ENCODE data around the gene PPIL6. TPM values are rescaled to one million over a fixed set of nuclear protein-coding genes. Genes with fewer than 3 reads are reported as not detected.

Gene PPIL6
- total RNA-seq, 3 donors from 2014 or later (not counting 1 experiment from before 2014, with no cell fraction given) = 0.28 to 0.70 (median 0.40) TPM

DNA sequence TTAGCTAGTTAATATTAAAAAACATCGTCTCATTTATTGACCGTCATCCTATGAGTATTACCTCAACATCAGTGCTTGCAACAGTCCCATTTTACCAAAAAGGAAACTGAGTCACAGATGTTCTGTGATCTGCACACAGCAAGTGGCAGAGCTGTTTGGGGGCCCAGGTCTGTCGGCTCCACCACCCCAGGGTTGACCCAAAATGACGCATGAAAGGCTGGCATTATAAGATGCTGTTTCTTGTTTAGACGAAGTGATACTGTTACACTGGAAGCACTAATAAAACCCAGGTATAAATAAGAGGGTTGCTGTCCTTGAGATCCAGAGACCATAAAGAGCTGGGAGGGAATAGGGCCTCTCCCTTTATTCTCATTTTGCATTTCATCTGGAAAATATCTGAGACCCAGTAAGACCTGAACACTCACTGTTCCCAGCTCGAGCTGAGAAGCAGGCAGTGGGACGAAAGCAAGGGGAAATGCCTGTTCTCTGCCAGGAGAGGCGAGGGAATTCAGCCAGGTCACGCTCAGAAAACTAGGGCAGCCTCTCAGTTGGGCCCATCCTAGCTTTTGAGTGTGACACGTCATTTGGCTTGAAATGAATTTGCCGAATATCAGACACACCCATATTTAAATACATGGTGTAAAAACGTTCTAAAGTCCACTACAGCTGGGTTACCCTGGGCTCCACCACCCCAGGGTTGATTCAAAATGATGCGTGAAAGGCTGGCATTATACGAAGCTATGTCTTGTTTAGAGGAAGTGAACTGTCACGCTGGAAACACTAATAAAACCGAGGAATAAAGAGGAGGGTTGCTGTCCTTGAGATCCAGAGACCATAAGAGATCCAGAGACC is 16.5 kb upstream of the PPIL6 start:
- Histone ChIP-seq H3K4me1 (ENCODE audit: control insufficient read depth, insufficient read depth, low read length) (peaks cover 57% of the 10 kb centered on the region), H3K36me3 (ENCODE audit: control insufficient read depth, insufficient read depth, low read length) (peaks cover 13% of the 10 kb centered on the region), H3K9me3 (ENCODE audit: control insufficient read depth, insufficient read depth, low read length) (no peaks in the 10 kb centered on the region), H3K4me3 (ENCODE audit: low read length) (peak overlapping the region; percentile 36), H3K27ac (ENCODE audit: low read length) (peak overlapping the region; percentile 64), H3K27me3 (ENCODE audit: control insufficient read depth, insufficient read depth, low read length) (no peaks in the 10 kb centered on the region)
- Mint-ChIP-seq H3K36me3 (peaks cover 4% of the 10 kb centered on the region), H3K4me1 (peaks cover 45 to 51% of the 10 kb centered on the region in 2 donors), H3K4me3 (peak overlapping the region; percentile 57), H3K27ac (peak overlapping the region; percentile 34 to 99), H3K9me3 (no peaks in the 10 kb centered on the region), H3K27me3 (ENCODE audit: low read depth in 2 of 2) (no peaks in the 10 kb centered on the region)
- no peak for ATAC-seq
- WGBS (ENCODE audit: insufficient coverage) = 75% methylated on average over 15 of the region's 16 CpGs
- intact Hi-C loops (cut with micrococcal nuclease) = loop anchor here (10.0 kb wide), 1 partner anchor 238 kb away; the partner anchor contains the start of genes AK9 and FIG4
- TF ChIP-seq, protein P1, sequence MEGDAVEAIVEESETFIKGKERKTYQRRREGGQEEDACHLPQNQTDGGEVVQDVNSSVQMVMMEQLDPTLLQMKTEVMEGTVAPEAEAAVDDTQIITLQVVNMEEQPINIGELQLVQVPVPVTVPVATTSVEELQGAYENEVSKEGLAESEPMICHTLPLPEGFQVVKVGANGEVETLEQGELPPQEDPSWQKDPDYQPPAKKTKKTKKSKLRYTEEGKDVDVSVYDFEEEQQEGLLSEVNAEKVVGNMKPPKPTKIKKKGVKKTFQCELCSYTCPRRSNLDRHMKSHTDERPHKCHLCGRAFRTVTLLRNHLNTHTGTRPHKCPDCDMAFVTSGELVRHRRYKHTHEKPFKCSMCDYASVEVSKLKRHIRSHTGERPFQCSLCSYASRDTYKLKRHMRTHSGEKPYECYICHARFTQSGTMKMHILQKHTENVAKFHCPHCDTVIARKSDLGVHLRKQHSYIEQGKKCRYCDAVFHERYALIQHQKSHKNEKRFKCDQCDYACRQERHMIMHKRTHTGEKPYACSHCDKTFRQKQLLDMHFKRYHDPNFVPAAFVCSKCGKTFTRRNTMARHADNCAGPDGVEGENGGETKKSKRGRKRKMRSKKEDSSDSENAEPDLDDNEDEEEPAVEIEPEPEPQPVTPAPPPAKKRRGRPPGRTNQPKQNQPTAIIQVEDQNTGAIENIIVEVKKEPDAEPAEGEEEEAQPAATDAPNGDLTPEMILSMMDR (IDR thresholded peaks at IDR 0.05) = no peak
- DNase-seq = no peak

DNA sequence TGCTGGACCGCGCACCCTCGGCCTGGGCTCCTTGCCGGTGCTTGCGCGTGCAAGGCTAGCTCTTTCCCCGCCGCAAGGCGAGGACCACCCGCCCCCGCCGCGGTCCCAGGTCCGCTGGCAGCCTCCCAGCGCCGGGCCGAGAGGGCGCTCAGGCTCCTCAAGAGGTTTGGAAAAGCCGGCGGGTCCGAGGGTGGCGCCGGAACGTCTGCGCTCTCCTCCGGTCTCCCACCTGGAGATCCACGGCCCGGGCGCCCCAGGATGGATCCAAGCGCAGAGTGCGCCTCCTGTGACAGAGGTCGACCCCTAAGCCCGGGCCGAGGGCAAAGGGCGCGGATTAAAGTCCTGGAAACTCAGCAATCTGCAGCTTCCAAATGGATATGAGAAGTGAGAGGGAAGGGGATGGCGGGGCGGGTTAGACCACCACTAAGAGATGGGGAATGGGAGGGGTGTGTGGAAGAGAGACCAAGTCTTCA is 15.7 kb upstream of the PPIL6 start:
- peak overlapping the region; percentile 36 for H3K4me3 ChIP-seq (ENCODE audit: low read length)
- no peaks in the 10 kb centered on the region for H3K9me3 ChIP-seq (ENCODE audit: control insufficient read depth, insufficient read depth, low read length)
- peak overlapping the region; percentile 68 for H3K4me3 Mint-ChIP-seq
- WGBS (ENCODE audit: insufficient coverage) = 26% methylated on average over 38 of the region's 38 CpGs
- peaks cover 57% of the 10 kb centered on the region for H3K4me1 ChIP-seq (ENCODE audit: control insufficient read depth, insufficient read depth, low read length)
- H3K27ac Mint-ChIP-seq = peak overlapping the region in 1 of 2 donors; percentile 99
- no peaks in the 10 kb centered on the region for H3K36me3 Mint-ChIP-seq
- H3K4me1 Mint-ChIP-seq = peaks cover 42 to 51% of the 10 kb centered on the region in 2 donors
- H3K27ac ChIP-seq (ENCODE audit: low read length) = peak overlapping the region; percentile 64
- DNase-seq (no peak), ATAC-seq (no peak)
- peaks cover 15% of the 10 kb centered on the region for H3K36me3 ChIP-seq (ENCODE audit: control insufficient read depth, insufficient read depth, low read length)
- H3K27me3 Mint-ChIP-seq (ENCODE audit: low read depth in 2 of 2) = no peaks in the 10 kb centered on the region
- no peaks in the 10 kb centered on the region for H3K27me3 ChIP-seq (ENCODE audit: control insufficient read depth, insufficient read depth, low read length)
- no peaks in the 10 kb centered on the region for H3K9me3 Mint-ChIP-seq
- TF ChIP-seq, protein P1 (IDR thresholded peaks at IDR 0.05) = no peak
- intact Hi-C loops (cut with micrococcal nuclease) = loop anchor here (10.0 kb wide), 1 partner anchor 239 kb away; the partner anchor contains the start of genes AK9 and FIG4

DNA sequence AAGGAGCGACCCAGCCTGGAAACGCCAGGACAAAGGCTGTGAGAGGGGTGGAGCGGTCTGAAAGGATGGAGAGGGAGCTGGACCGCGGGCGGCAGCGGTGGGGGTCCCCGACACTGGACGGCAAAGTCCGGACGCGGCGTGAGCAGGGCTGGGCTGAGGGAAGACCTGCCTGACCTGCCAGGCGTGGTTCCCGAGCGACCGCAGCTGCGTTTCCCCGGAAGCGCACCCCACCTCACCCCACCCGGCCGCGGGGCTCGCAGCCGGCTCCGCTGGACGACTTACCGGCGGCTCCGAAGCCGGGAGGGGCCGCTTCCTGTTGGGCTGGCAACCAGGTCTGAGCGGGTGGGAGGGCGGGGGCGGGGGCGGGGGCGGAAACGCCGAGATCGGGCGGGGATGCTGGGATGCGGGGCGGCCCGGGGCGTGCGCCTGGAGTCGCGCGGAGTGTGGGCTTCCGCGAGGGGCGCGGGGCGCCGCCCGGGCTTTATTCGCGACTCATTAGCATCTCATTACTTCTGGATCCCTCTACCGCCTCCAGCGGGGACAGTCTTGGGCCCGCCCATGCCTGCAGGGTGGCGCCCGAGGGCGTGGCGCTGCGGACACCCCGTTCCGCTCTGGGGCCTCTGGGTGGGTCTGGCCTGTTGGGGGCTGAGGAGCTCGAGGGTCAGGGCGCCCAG is 15.1 kb upstream of the PPIL6 start, which contains the start of gene MICAL1:
TSS of gene MICAL1 (minus strand) at position 336 of the 674 bp plus-strand sequence. CDS start 1,576 bp downstream, outside the sequence.
- under 1% methylated on average over 67 of the region's 70 CpGs for WGBS (ENCODE audit: insufficient coverage)
- Histone ChIP-seq H3K4me3 (ENCODE audit: low read length) (peak within 1 kb of the TSS; percentile 98), H3K27ac (ENCODE audit: low read length) (peak within 1 kb of the TSS; percentile 99), H3K4me1 (ENCODE audit: control insufficient read depth, insufficient read depth, low read length) (peaks cover 61% of the 10 kb centered on the region), H3K36me3 (ENCODE audit: control insufficient read depth, insufficient read depth, low read length) (peaks cover 11% of the 10 kb centered on the region), H3K27me3 (ENCODE audit: control insufficient read depth, insufficient read depth, low read length) (no peaks in the 10 kb centered on the region), H3K9me3 (ENCODE audit: control insufficient read depth, insufficient read depth, low read length) (no peaks in the 10 kb centered on the region)
- Mint-ChIP-seq H3K4me1 (peaks cover 46 to 54% of the 10 kb centered on the region in 2 donors), H3K9me3 (no peaks in the 10 kb centered on the region), H3K27me3 (ENCODE audit: low read depth in 2 of 2) (no peaks in the 10 kb centered on the region), H3K27ac (peak within 1 kb of the TSS; percentile 86 to 99), H3K4me3 (peak within 1 kb of the TSS; percentile 93), H3K36me3 (no peaks in the 10 kb centered on the region)
- DNase-seq (peak; percentile 71 to 90), ATAC-seq (peak; percentile 51 to 84 (median 60))
- TF ChIP-seq, protein P1 (IDR thresholded peaks at IDR 0.05) = peak; percentile 13
- intact Hi-C loops (cut with micrococcal nuclease) = loop anchor here (10.0 kb wide), 1 partner anchor 239 kb away; the partner anchor contains the start of genes AK9 and FIG4

Data from natural killer cell (primary cell).